K562 treated with DMSO at 1 percent for 48 hours (cell line): ENCODE results near the gene RUFY1. TPM values are rescaled to one million over a fixed set of nuclear protein-coding genes. Genes with fewer than 3 reads are reported as not detected.

Experiments used
- total RNA-seq: library from RNA; unstranded; fragments of 300-600 nt; gene quantifications from 2 replicates; pipeline ENCODE4 v1.2.3, GENCODE V29; 2022; ENCODE audit warnings: low replicate concordance; ENCODE audit errors: extremely low read depth

Gene RUFY1, protein sequence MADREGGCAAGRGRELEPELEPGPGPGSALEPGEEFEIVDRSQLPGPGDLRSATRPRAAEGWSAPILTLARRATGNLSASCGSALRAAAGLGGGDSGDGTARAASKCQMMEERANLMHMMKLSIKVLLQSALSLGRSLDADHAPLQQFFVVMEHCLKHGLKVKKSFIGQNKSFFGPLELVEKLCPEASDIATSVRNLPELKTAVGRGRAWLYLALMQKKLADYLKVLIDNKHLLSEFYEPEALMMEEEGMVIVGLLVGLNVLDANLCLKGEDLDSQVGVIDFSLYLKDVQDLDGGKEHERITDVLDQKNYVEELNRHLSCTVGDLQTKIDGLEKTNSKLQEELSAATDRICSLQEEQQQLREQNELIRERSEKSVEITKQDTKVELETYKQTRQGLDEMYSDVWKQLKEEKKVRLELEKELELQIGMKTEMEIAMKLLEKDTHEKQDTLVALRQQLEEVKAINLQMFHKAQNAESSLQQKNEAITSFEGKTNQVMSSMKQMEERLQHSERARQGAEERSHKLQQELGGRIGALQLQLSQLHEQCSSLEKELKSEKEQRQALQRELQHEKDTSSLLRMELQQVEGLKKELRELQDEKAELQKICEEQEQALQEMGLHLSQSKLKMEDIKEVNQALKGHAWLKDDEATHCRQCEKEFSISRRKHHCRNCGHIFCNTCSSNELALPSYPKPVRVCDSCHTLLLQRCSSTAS
- total RNA-seq = not detected in 2 replicates

DNA sequence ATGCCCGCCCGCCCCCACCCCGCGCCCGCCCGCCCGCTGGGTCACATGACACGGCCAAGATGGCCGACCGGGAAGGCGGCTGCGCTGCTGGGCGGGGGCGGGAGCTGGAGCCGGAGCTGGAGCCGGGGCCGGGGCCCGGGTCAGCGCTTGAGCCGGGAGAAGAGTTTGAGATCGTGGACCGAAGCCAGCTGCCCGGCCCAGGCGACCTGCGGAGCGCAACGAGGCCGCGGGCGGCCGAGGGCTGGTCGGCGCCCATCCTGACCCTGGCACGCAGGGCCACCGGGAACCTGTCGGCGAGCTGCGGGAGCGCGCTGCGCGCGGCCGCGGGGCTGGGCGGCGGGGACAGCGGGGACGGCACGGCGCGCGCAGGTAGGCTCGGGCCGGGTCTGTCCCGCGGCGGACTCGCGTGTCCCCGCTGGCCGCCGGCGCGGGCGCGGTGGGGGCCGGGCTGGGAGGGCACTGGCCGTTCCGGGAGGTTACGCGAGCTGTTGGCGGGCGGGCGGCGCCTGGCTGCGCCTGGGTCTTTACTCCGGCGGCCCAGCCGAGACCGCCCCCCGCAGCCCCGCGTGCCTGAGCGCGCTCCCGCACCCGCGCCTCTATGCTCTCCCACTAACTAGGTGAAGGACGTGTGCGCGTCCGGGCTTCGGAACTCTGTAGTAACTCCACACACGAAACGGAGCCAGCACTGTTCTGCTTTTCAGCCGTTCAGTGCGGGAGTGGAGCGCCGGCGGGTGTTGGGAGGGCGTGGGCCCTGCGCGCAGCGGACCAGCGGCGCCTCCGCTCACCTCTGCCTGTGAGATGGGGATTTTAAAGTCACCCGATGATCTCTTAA, at the start of gene RUFY1:
Gene RUFY1, plus strand, starts transcription at position 44 of the 832 bp plus-strand sequence. Its CDS starts 16 bp downstream, at position 60.

DNA sequence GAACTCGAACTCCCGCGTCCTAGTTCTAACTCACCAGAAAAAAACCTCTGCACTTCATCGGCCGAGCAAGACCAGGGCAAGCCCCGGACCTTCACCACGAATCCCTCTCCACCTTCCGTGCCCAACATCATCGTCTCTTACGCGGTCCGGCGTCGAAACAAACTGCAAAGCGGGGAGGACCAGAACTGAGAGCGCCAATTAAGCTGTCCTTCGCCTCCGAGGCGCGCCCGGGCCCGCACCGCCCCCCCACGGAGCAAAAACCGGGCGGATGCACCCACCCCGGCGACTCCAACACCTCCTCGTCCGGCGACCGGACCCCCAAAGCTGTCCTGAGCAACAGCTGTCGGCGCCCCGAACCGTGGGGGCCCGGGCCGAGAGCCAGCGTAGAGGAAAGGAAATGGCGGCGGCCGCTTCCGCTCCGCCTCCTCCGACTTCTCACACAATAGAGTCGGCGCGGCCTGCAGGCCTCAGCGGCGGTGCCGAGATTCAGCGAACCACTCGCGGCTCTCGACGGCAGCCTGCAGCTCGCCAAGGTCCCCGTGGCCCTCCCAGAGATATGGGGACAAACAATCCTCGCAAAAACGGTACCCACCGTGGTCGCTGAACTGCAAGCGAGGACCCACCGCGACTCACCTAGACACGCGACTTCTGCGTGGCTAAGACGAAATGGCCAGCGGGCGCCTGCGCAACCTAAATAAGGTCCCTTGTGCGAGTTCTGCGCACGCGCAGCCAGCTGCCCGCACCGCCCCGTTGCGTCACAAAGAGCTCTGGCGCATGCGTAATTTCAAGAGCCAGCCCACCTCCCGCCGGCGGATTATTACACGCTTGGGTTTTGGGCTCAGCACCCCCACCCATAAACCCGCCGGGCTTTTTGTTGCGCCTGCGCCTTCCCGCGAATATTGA, 72.9 kb downstream of the RUFY1 start, which contains the start of gene HNRNPH1:
Gene HNRNPH1, minus strand, starts transcription at position 669 of the 903 bp plus-strand sequence. Its CDS starts 538 bp downstream, at position 131.

Other genes starting within 250 kb of the RUFY1 start
- not detected in 2 replicates for gene ADAMTS2, start 205.1 kb upstream of the RUFY1 start, total RNA-seq
- not detected in 2 replicates for gene HNRNPH1, start 73.1 kb downstream of the RUFY1 start, total RNA-seq
- gene CBY3, start 130.5 kb downstream of the RUFY1 start, total RNA-seq = not detected in 2 replicates
- gene CANX, start 148.4 kb downstream of the RUFY1 start, total RNA-seq = 673 TPM in 1 of 2 replicates, not detected in the other
- not detected in 2 replicates for gene MAML1, start 182.3 kb downstream of the RUFY1 start, total RNA-seq
- gene LTC4S, start 243.4 kb downstream of the RUFY1 start, total RNA-seq = not detected in 2 replicates